Stimulated activated CD4-positive, alpha-beta T cell treated with anti-CD3 and anti-CD28 coated beads, Interleukin-1b, Interleukin-23, amount 100 ng/mL, for 24 hours (primary cell): ENCODE results near the gene CLSTN2.

Source experiments
- DNase-seq, 4 experiments: peaks; one replicate each; pipeline ENCODE4 v3.0.0-alpha.2; 2020; ENCODE audit warnings: low read depth in 4 of 4, low spot score in 1 of 4

The CLSTN2 gene

DNA sequence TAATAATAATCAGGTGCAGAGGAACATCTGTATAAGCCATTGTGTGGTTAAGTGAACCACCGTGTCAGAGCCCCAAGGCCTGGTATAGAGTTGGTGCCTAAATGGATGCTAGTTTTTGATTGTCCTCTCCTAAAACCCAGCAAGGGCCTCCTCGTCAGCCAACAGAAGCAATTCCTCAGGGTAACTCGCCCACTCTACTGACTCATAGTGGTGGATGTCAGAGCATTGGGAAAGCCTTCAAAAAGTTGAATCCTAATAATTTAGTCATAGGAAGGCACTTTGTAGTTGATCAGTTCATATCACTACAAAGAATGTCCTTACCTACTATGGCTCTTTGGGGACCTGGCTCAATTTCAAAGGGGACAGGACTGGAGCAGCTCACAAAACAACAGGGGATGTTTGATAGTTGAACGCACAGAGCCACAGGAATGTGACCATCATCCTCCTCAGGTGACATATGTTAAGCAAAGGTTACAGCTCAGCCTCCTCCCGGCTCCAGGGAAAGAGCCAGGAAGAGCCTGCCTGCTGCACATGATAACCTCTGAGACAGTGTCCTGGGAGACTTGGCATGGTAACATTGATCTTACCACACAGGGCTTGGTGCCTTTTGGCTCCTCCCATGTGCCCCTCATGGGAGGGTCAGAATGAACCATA, 338.7 kb downstream of the CLSTN2 start:
- DNase-seq: no peak

- no peak for DNase-seq
Measured at GRCh38 chr3:140274429-140274828, 339.4 kb downstream of the CLSTN2 start.

- DNase-seq: no peak
Measured at GRCh38 chr3:140276703-140277102, 341.7 kb downstream of the CLSTN2 start.

GRCh38 chr3:140277886-140278285, 342.9 kb downstream of the CLSTN2 start:
- DNase-seq: no peak

DNA sequence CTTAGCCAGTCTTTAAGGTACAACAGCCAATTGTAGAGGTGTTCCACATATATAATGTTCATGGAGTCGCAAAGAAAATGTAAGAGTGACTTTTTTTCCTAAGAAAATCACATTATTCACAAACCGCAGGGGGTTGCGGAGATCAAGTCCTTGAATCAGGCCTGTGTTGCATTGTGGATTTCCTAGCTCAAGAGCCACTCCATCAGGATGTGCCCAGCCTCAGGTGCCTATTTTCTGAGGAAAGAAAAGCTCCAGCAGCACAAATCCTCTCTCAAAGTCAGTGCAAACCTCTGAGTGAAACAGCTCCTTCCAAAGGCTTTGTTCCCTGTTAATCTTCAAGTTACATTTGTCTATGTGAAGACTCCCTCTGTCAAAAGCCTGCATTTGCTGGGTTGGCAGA, 349.4 kb downstream of the CLSTN2 start:
- no peak for DNase-seq

DNA sequence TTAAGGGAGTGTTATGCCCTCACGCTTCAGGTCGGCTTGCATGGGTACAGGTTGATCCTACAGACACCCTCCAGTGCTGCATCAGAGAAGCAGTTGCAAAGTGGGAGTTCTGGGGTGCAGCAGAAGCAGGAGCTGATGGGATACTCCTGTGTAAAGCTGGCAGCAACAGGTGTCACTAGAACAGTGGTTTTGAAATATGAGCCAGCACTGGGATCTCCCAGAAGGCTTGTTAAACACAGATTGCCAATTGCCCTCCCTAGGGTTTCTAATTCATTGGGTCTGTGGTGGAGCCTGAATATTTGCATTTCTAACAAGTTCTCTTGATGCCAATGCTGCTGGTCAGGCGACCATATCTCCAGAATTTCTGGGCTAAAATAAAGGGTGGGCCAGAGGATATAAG, 350.4 kb downstream of the CLSTN2 start:
- DNase-seq: no peak

- no peak for DNase-seq
Measured at GRCh38 chr3:140288595-140288994, 353.6 kb downstream of the CLSTN2 start.

DNA sequence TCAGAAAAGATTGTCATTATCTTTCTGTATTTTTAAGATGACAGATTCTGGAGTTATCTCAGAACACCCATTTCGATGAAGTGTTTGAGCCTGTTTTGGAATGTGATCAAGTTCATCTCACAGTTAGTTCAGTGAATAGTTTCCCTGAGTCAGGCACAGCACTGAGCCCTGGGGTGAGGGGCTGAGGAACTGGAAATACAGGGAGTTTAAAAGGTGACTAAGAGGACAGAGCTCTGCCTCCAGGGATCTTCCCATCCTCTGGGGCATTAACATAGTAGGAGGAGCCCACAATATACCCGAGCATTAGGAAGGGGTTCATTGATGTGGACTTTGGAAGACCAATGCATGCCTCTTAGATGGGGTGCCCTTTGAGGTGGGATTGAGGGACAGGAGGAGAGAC, 355.1 kb downstream of the CLSTN2 start:
- no peak for DNase-seq

DNA sequence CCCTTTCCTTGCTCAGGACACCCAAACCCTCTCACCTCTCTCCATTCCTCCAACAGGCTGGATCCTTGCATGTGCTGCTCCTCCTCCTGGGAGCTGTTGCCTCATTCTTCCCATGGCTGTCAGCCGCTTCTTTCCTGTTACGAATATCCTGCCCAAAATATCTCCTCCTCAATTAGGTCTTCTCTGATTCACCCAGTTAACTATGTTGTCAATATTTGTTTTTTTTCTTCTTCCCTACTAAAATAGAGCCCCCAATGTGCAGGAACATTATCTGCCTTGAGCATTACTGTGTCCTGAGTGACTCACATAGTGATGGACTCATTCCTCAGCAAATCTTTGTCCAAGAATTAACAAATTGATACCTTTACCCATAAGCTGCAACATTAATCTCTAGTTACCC, 357.2 kb downstream of the CLSTN2 start:
- DNase-seq: no peak

DNA sequence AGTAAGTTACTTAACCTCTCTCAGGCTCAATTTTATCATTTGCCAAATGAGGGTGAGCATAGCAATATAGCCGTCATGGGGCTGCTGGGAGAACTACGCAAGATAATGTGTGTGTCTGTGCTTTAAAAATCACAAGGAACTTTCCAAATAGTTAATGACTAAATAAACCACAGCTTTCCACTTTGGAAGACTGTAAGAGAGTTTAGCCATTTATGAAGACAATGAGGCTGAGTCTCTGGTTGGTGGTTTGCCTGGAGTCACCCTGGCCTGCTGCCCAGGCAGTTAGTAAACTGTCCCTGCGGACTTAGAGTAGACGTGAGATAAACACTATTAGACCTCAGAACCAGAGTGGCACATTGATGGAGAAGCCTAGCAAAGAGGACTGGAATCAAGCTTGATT, 357.7 kb downstream of the CLSTN2 start:
- no peak for DNase-seq

- DNase-seq: no peak
Measured at GRCh38 chr3:140294058-140294457, 359.1 kb downstream of the CLSTN2 start.

- DNase-seq: no peak
Measured at GRCh38 chr3:140296796-140297352, 361.9 kb downstream of the CLSTN2 start.

GRCh38 chr3:140298043-140298442, 363.1 kb downstream of the CLSTN2 start:
- DNase-seq: no peak

GRCh38 chr3:140298569-140299070, 363.6 kb downstream of the CLSTN2 start:
- no peak for DNase-seq

DNA sequence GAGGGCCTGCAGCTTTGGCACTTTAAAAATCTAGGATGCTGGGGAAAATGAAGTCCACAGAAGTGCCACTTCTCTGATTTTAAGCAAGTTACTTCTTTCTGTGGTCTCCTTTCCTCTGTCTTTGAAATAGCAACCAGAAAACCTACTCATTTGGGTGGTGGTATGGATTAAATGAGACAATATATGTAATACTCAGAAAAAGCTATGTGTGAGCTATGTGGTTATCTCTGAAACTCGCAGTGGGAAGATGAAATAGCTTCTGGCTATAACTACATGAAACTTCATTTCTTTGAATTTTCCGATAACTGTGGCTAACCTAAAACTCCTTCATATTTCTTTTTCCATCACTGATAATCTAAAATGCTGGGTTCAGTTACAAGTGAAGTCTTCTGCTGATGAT, 368.9 kb downstream of the CLSTN2 start:
- DNase-seq: no peak

DNA sequence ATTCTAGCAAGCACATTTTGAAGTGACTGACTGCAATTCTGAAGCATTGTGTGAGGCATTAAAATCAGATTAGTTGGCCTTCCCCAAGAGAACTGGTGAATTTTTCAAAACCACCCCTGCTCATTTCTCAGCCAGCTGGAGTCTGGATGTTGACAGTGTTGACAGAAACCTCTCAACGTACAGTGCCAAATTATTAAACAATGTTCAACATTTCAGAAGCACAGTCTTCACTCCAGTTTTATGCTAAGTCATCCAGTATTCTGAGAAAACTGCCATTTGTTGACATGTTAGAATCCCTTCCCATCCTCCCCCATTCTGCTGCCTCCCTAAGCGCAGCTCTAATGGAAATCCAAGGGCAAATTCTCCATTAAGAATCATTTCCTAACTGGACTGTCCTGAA, 373.6 kb downstream of the CLSTN2 start:
- no peak for DNase-seq

GRCh38 chr3:140311428-140311827, 376.4 kb downstream of the CLSTN2 start:
- no peak for DNase-seq

GRCh38 chr3:140315955-140316354, 381.0 kb downstream of the CLSTN2 start:
- DNase-seq: no peak

DNA sequence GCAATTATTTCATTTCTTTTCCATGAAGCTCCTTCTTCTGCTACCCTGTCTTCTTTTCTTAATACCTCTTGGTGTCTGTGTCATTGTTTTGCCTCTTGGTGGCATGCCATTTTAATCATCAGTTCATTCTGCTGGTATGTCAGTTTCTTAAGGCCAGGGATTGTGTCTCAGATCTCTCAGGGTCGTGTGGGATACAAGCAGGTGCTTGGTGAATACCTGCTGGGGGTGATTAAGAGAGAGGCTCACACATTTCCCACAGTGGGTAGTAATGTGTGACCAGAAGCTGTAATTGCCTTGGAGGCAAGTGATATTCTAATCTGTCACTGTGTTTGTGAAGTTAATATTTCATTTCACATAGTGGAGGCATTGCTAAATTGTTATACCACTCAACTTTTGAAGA, 381.5 kb downstream of the CLSTN2 start:
- no peak for DNase-seq

GRCh38 chr3:140316868-140317400, 381.9 kb downstream of the CLSTN2 start:
- DNase-seq: no peak

DNA sequence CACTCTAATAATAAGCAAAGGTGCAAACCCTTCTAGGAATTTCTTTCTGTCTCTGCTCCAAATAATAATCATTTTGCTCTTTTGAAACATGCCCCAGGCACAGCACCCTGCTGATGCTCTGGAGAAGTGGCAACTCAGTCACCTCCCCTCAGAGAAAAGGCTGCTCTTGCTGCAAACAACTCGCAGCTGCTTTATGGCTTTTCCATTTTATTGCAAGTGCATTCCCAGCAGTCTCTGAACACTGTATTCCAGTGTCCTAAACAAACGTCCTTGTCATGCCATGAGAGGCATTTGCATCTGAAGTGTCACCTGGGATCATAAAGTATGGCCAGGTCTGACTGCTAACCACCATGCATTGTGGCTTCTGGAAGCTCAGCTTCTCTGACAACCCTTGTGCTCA, 384.8 kb downstream of the CLSTN2 start:
- DNase-seq: no peak

- no peak for DNase-seq
Measured at GRCh38 chr3:140323561-140323960, 388.6 kb downstream of the CLSTN2 start.

- no peak for DNase-seq
Measured at GRCh38 chr3:140332131-140332530, 397.1 kb downstream of the CLSTN2 start.
